HG03521 (cell line): Measurements from ENCODE around the gene PEX6.
"Not testable (repeated sequence)": the region's sequence is repeated elsewhere in the genome, so short reads cannot be mapped to it uniquely, and the experiment has no call there.

Source experiments
- ATAC-seq: cut with Tn5 transposase; IDR thresholded peaks from one replicate; pipeline ENCODE4 v1.9.1; 2021; ENCODE audit warnings: mild to moderate bottlenecking, moderate library complexity; ENCODE audit not compliant: unreplicated experiment

The PEX6 gene

GRCh38 chr6:42967228-42967627 is 11.8 kb downstream of the PEX6 start:
- no peak for ATAC-seq

- ATAC-seq: no peak
Observed at GRCh38 chr6:42966571-42966970, 12.4 kb downstream of the PEX6 start.

- ATAC-seq: no peak
Observed at GRCh38 chr6:42963855-42964605, 15.0 kb downstream of the PEX6 start.

GRCh38 chr6:42963179-42963854 is 15.7 kb downstream of the PEX6 start:
- no peak for ATAC-seq

GRCh38 chr6:42962502-42963178 is 16.3 kb downstream of the PEX6 start:
- ATAC-seq: no peak

- no peak for ATAC-seq
Observed at GRCh38 chr6:42962096-42962495, 16.9 kb downstream of the PEX6 start.

- ATAC-seq: no peak
Observed at GRCh38 chr6:42961020-42961470, 17.9 kb downstream of the PEX6 start.

GRCh38 chr6:42960243-42961019 is 18.6 kb downstream of the PEX6 start, which contains the start of gene GNMT:
TSS of gene GNMT (plus strand) at chr6:42960754. CDS start at chr6:42960768, 14 bp downstream.
- no peak for ATAC-seq

GRCh38 chr6:42959917-42960242 is 19.1 kb downstream of the PEX6 start:
- ATAC-seq: no peak

GRCh38 chr6:42958125-42958524 is 20.9 kb downstream of the PEX6 start:
- ATAC-seq: no peak

GRCh38 chr6:42954405-42954804 is 24.6 kb downstream of the PEX6 start:
- ATAC-seq: not testable (repeated sequence)

- no peak for ATAC-seq
Observed at GRCh38 chr6:42952389-42952788, 26.6 kb downstream of the PEX6 start.

- no peak for ATAC-seq
Observed at GRCh38 chr6:42947950-42948349, 31.0 kb downstream of the PEX6 start.

- no peak for ATAC-seq
Observed at GRCh38 chr6:42942444-42942843, 36.5 kb downstream of the PEX6 start.

- ATAC-seq: not testable (repeated sequence)
Observed at GRCh38 chr6:42941356-42941755, 37.6 kb downstream of the PEX6 start.

- no peak for ATAC-seq
Observed at GRCh38 chr6:42940493-42941045, 38.4 kb downstream of the PEX6 start.

- no peak for ATAC-seq
Observed at GRCh38 chr6:42939810-42940167, 39.2 kb downstream of the PEX6 start.

- no peak for ATAC-seq
Observed at GRCh38 chr6:42938987-42939809, 39.8 kb downstream of the PEX6 start.

- no peak for ATAC-seq
Observed at GRCh38 chr6:42938428-42938796, 40.6 kb downstream of the PEX6 start.
